HT1080 (cell line): ENCODE results near the gene ADPRH. TPM values are rescaled to one million over a fixed set of nuclear protein-coding genes. Genes with fewer than 3 reads are reported as not detected.

Experiments used
- DNase-seq: peaks from one replicate; pipeline ENCODE4 v3.0.0-alpha.2; 2015; ENCODE audit warnings: low read depth
- total RNA-seq: library from RNA; depleted of rRNA; stranded (reverse); fragments of >200 nt; shearing (Covaris generic); gene quantifications from 2 replicates; pipeline ENCODE4 v1.2.3, GENCODE V29; 2014

Gene ADPRH
- total RNA-seq, 1 experiment from 2014 or later: not detected

DNA sequence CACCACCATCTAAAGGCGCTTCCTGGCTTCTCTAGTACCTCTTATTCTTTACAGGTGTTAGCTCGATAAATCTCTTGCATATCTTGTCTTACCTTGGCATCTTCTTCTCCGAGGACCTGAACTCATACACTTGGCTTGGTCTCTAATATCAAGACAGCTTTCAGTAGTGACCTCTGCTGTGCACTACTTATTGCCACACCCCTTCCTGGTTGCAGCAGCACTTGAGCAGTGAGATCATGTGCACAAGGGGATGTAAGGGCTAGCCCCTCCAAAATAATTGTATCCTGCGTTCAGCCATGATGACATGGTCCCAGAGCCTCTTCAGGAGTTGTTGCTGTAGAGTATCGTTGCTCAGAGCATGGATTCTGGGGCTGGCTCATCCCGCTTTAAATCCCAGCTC lies 17.1 kb downstream of the ADPRH start:
- DNase-seq: no peak

DNA sequence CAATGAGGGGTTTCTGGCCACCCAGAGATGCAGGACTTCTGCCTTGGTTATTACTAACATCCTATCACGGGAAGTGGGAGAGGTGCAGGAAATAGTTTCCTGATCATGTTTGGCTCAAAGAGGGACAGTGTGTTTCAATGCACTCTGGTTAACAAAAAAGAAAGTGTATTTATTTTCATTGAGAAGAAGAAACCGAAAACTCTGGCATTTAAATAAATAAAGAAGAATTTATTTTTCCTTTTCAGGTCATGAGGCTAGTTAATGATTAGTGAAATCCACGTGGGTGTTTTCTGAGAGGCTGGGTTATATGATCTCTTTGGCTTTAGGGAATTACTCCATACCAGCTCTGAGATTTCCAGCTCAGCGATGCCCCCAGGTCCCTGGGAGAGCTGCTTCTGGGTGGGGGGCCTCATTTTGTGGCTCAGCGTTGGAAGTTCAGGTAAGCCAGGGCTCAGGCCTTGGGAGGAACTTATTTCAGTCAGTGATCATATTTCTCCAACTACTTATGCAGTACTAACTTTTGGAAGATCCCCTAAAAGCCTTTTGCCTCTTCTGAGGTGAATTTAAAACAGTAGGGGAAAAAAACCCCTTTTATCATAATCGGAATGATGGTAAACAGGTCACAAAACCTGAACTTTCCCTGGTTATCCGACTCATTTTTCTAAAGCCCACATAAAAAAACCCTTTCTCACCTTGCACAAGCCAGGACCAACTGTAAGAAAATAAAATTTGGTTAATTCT lies 18.4 kb downstream of the ADPRH start, which contains the start of gene PLA1A:
PLA1A (plus strand) TSS at position 338 of the 741 bp plus-strand sequence; CDS start at position 367, 29 bp downstream.
- peak; percentile 34 for DNase-seq

DNA sequence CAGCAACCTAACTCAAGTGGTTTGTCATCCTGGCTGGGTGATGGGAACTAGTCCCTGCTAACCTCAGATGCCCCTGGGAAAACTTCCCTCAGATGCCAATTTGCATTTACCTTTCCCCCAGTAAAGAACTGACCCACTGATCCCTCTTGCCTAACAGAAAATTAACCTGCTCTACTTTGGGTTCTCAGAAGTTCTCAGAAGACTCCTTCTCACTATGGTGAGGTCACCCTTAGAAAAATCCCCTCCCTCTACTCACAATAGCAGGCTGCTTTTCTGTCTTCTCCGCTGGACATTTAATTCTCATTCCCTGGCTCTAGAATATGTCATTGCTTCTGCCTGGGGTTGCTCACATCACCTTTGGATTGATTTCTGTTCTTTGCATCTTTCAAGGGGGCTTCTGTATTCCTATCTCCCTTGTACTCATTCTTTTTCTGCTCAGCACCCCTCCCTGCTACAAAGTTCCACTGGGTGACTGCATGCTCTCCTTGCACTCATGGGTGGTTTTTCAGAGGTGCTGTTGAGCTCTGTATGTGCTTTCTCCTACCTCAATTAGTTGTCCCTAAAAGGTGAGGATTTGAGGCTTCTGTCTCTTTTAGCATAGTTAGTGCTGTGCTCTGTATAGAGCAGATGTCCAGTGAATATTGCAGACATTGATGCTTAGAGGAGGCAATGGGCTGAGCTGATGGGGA lies 19.3 kb downstream of the ADPRH start:
- DNase-seq: no peak

- no peak for DNase-seq
These were observed 20.4 kb downstream of the ADPRH start for GRCh38 chr3:119599558-119600174.

DNA sequence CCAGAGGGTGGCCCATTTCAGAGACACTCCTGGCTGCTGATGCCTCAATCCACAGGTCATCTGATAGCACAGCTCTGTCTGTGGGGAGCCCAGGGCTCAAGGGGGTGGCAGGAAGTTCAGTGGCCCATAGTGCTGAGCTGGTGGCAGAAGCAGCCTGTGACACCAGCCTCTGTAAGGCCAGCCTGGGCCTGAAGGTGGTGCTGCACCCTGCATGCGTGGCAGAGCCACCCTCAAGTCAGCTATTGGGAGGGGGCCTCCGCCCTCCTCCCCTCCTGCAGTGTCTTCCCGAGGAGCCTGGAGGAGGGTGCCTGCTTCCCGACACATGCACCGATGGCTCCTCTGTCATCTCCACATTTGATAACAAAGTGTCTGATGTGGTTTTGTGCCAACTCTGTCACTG lies 21.4 kb downstream of the ADPRH start:
- DNase-seq: peak; percentile 20

- DNase-seq: no peak
These were observed 21.9 kb downstream of the ADPRH start for GRCh38 chr3:119601154-119601553.

- no peak for DNase-seq
These were observed 23.4 kb downstream of the ADPRH start for GRCh38 chr3:119602676-119603075.

GRCh38 chr3:119604878-119605277 lies 25.6 kb downstream of the ADPRH start:
- peak; percentile 80 for DNase-seq

- no peak for DNase-seq
These were observed 29.2 kb downstream of the ADPRH start for GRCh38 chr3:119608405-119609000.

DNA sequence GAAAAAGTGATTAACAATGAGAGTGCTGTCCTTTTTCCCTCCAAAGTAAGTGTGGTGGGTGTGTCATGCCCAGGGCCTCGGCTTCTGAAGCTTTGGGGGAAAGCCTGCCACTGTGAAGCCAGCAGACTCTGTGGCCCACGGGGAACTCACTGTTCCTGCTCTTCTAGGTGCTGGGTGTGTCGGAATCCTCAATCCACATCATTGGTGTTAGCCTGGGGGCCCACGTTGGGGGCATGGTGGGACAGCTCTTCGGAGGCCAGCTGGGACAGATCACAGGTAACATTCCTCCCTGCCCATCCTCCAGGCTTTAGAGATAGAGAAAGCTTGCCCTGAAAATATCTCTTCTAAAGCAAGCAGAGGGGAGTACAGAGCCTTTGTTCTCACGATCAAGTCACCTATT lies 30.0 kb downstream of the ADPRH start:
- no peak for DNase-seq

- no peak for DNase-seq
These were observed 32.4 kb downstream of the ADPRH start for GRCh38 chr3:119611664-119612063.

GRCh38 chr3:119613201-119613600 lies 33.9 kb downstream of the ADPRH start:
- DNase-seq: no peak

- no peak for DNase-seq
These were observed 34.6 kb downstream of the ADPRH start for GRCh38 chr3:119613872-119614271.

DNA sequence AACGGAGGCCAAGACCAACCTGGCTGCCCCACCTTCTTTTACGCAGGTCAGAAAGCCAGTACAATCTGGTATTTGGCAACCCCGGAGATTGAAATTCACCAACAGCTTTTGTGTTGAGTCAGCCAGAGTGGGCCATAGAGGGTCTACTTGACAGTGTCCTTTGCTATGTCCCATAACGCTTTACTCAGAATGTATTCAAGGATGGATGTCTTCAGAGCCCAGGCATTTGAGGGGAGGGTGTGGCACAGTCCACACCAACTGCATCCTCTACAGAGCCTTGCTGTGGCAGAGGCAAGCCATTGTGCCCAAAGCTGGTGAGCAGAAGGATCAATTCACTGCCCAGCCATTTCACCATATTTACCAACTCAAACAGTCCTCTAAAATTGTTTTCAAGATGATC lies 36.8 kb downstream of the ADPRH start:
- no peak for DNase-seq

DNA sequence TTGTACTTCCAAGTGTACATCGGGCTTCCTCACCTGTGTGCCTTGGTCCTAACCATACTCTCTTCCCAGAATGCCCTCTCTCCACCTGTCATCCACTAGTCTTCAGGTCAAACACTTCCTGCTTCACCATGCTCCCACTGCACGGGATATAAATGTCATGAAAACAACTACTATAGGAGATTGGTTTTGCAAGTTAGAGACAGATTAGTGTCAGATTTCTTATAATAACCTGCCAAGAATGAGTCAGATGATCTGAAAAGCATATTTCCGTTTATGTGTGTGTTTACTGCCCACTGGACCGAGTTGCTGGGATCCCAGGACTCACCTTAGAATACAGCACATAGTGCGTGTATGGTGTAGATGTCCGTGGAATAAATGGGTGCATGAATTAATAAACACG lies 39.8 kb downstream of the ADPRH start:
- DNase-seq: peak; percentile 52

DNA sequence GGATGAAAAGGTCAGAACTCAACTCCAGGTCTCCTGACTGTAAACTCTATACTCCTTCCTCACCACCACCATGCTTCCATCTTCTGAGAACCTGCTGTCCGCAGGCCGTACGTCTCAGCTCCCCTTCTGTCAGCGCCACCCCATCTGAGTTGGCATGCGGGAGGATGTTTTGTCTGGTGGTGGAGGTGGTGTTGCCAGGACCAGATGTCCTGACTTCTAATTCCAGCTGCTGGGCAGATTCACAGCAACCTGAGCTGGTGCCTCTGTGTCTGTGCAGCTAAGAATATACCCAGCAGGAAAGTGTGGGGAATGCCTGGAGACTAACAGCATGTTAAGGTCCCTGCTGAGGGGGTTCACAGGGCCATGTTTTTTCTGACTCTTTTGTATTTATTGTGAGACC lies 41.6 kb downstream of the ADPRH start:
- no peak for DNase-seq

GRCh38 chr3:119624002-119624720 lies 44.9 kb downstream of the ADPRH start:
- DNase-seq: no peak

DNA sequence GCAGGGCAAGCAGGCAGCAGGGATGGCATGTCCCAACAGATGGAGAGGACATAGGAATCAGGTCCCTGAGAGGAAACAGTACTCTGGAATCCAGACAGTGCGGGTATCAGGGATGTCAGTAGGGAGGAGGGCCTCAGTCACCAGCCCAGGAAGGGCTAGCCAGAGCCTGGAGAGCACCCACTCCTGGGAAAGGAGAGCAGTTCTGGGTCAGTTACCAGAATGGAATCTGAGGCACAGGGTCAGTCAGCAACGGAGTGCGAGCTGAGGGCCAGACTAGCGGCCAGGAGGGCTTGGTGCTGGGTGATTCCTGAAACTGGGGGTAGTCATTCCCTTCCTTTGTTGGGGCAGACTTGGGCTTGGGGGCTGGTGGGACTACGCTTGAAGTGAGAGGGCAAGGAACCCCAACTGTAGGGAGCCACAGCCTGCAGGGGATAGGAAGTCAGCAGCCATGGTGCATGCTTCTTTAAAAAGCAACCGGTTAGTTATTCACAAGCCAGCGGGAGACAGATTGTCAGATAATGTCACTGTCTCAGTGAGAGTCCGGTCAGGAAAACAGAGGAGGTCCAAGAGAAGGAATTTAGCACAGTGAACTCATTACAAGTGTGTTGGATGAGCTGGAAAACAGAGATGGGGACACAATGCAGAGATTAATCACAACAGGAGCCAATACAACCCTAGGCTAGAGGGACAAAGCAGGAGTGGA lies 46.3 kb downstream of the ADPRH start:
- DNase-seq: no peak

GRCh38 chr3:119626196-119626595 lies 46.9 kb downstream of the ADPRH start:
- no peak for DNase-seq

- DNase-seq: peak; percentile 28
These were observed 48.2 kb downstream of the ADPRH start for GRCh38 chr3:119627461-119627860.

DNA sequence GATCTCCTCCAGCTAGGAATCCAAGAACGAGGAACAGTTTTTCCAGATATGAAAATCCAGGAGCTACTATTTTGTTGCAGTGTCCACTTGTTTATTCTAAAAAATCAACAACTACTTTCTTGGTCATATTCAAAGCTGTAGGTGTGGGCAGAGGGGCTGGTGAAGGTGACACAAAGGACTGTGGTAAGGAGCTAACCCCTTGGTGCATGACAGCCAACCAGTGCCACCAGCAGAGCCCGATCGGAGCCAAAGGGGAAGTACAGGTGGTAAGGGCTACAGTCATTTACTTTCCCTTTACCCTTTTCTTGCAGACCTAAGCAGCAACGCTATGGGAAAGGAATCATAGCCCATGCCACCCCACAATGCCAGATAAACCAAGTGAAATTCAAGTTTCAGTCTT lies 49.1 kb downstream of the ADPRH start:
- DNase-seq: no peak
